ENCODE measurements around the gene ZSCAN5B. TPM values are rescaled to one million over a fixed set of nuclear protein-coding genes. Genes with fewer than 3 reads are reported as not detected.

The ZSCAN5B gene
- total and polyA plus RNA-seq, 9 donors, result 0.22 TPM; not detected in 8

GRCh38 chr19:56145698-56146097 lies 51.9 kb downstream of the ZSCAN5B start:
- no peaks in the 10 kb centered on the region for H3K9me3 ChIP-seq
- no peak overlapping the region for H3K27ac ChIP-seq
- intact Hi-C loops (cut with DNase I), result loop anchor here in 1 of 4 donors (10.0 kb wide), 1 partner anchor 159 kb away; no protein-coding TSS in a partner anchor
- H3K4me1 ChIP-seq (ENCODE audit: insufficient read depth), result peaks cover 16% of the 10 kb centered on the region
- H3K27me3 ChIP-seq, result no peaks in the 10 kb centered on the region
- TF ChIP-seq CTCF (IDR thresholded peaks at IDR 0.05), result no peak
- TF ChIP-seq EP300 (IDR thresholded peaks at IDR 0.05), result no peak
- no peak for TF ChIP-seq POLR2A (IDR thresholded peaks at IDR 0.05)
- no peaks in the 10 kb centered on the region for H3K36me3 ChIP-seq
- WGBS, 3 donors, result 85 to 92% (median 88%) methylated on average over 10 of the region's 10 CpGs
- no peak for DNase-seq
- no peak overlapping the region for H3K4me3 ChIP-seq

- Histone ChIP-seq H3K9me3 (no peaks in the 10 kb centered on the region), H3K27ac (no peak overlapping the region), H3K27me3 (no peaks in the 10 kb centered on the region), H3K4me3 (no peak overlapping the region), H3K36me3 (no peaks in the 10 kb centered on the region), H3K4me1 (ENCODE audit: insufficient read depth) (peaks cover 15% of the 10 kb centered on the region)
- no peak for DNase-seq
- no peak for TF ChIP-seq CTCF (IDR thresholded peaks at IDR 0.05)
- TF ChIP-seq EP300 (IDR thresholded peaks at IDR 0.05), result no peak
- TF ChIP-seq POLR2A (IDR thresholded peaks at IDR 0.05), result no peak
- 87 to 96% (median 93%) methylated on average over 12 of the region's 12 CpGs for WGBS, 3 donors
- intact Hi-C loops (cut with DNase I), result loop anchor here in 2 of 4 donors (5.0 to 10.0 kb wide), 2 partner anchors 38 to 160 kb away; no protein-coding TSS in a partner anchor
Observed at GRCh38 chr19:56144831-56145230, 52.8 kb downstream of the ZSCAN5B start.

GRCh38 chr19:56144376-56144775 lies 53.2 kb downstream of the ZSCAN5B start:
- H3K27ac ChIP-seq, result no peak overlapping the region
- H3K4me1 ChIP-seq (ENCODE audit: insufficient read depth), result peaks cover 14% of the 10 kb centered on the region
- no peak for DNase-seq
- intact Hi-C loops (cut with DNase I), result loop anchor here in 2 of 4 donors (5.0 to 10.0 kb wide), 2 partner anchors 37 to 160 kb away; no protein-coding TSS in a partner anchor
- H3K9me3 ChIP-seq, result no peaks in the 10 kb centered on the region
- no peak overlapping the region for H3K4me3 ChIP-seq
- WGBS, 3 donors, result 81 to 88% (median 86%) methylated on average over 6 of the region's 6 CpGs
- no peaks in the 10 kb centered on the region for H3K36me3 ChIP-seq
- no peak for TF ChIP-seq EP300 (IDR thresholded peaks at IDR 0.05)
- no peak for TF ChIP-seq CTCF (IDR thresholded peaks at IDR 0.05)
- no peak for TF ChIP-seq POLR2A (IDR thresholded peaks at IDR 0.05)
- H3K27me3 ChIP-seq, result no peaks in the 10 kb centered on the region

- Histone ChIP-seq H3K4me3 (no peak overlapping the region), H3K27ac (no peak overlapping the region), H3K36me3 (no peaks in the 10 kb centered on the region), H3K9me3 (no peaks in the 10 kb centered on the region), H3K4me1 (ENCODE audit: insufficient read depth) (peaks cover 14% of the 10 kb centered on the region), H3K27me3 (no peaks in the 10 kb centered on the region)
- intact Hi-C loops (cut with DNase I), result loop anchor here in 2 of 4 donors (5.0 to 10.0 kb wide), 2 partner anchors 36 to 162 kb away; no protein-coding TSS in a partner anchor
- 79 to 88% (median 80%) methylated on average over 4 of the region's 4 CpGs for WGBS, 3 donors
- no peak for TF ChIP-seq EP300 (IDR thresholded peaks at IDR 0.05)
- no peak for TF ChIP-seq POLR2A (IDR thresholded peaks at IDR 0.05)
- TF ChIP-seq CTCF (IDR thresholded peaks at IDR 0.05), result no peak
- no peak for DNase-seq
Observed at GRCh38 chr19:56142897-56143434, 54.6 kb downstream of the ZSCAN5B start.

Data from ovary (tissue), 9 donors.